Left ventricle myocardium inferior (tissue), 1 donor: Measurements from ENCODE around the gene MAP3K5. TPM values are rescaled to one million over a fixed set of nuclear protein-coding genes. Genes with fewer than 3 reads are reported as not detected.

Source experiments
- DNase-seq: peaks from one replicate; pipeline ENCODE4 v3.0.0-alpha.2; 2020
- H3K27ac ChIP-seq: fragments of 200-600 bp; replicated peaks from 2 replicates; pipeline ENCODE4 v1.8.0; 2021
- H3K27me3 ChIP-seq: fragments of 200-600 bp; 2 replicates; pipeline ENCODE4 v1.8.0; 2021; ENCODE audit warnings: low read depth
- H3K36me3 ChIP-seq: fragments of 200-600 bp; 2 replicates; pipeline ENCODE4 v1.8.0; 2021
- H3K4me1 ChIP-seq: fragments of 200-600 bp; 2 replicates; pipeline ENCODE4 v1.8.0; 2021
- H3K4me3 ChIP-seq: fragments of 200-600 bp; 2 replicates; pipeline ENCODE4 v1.8.0; 2021; ENCODE audit warnings: mild to moderate bottlenecking, moderate library complexity
- H3K9me3 ChIP-seq: fragments of 200-600 bp; replicated peaks from 2 replicates; pipeline ENCODE4 v1.8.0; 2021
- CTCF ChIP-seq: fragments of 200-600 bp; IDR thresholded peaks from 2 replicates; pipeline ENCODE4 v1.8.0; 2021; ENCODE audit warnings: antibody characterized with exemption, mild to moderate bottlenecking, borderline replicate concordance
- intact Hi-C: fragments of 100-400 bp; cut with micrococcal nuclease; formaldehyde crosslinking; loops from one replicate; pipeline ENCODE4 v1.11.0; 2022
- total RNA-seq: library from RNA; stranded (reverse); fragmentation: NEBNext Ultra II Directional; extraction: Animal tissue kit (Norgen Biotek cat#: 25700); gene quantifications from one replicate; pipeline ENCODE4 v1.2.1, GENCODE V29; 2021
- donor health status: DM: no; HTN: yes; CAD: no; lungs with severe emphysema.

The MAP3K5 gene
- total RNA-seq, 1 donor from 2014 or later, result 44.1 TPM

GRCh38 chr6:136647363-136647852 is 144.9 kb downstream of the MAP3K5 start:
- Histone ChIP-seq H3K27ac (peak overlapping the region; percentile 74), H3K36me3 (no peaks in the 10 kb centered on the region), H3K4me3 (no peak overlapping the region), H3K27me3 (no peaks in the 10 kb centered on the region), H3K9me3 (no peaks in the 10 kb centered on the region), H3K4me1 (peaks cover 61% of the 10 kb centered on the region)
- intact Hi-C loops, result no loop called here
- no peak for DNase-seq
- TF ChIP-seq CTCF, result no peak

DNA sequence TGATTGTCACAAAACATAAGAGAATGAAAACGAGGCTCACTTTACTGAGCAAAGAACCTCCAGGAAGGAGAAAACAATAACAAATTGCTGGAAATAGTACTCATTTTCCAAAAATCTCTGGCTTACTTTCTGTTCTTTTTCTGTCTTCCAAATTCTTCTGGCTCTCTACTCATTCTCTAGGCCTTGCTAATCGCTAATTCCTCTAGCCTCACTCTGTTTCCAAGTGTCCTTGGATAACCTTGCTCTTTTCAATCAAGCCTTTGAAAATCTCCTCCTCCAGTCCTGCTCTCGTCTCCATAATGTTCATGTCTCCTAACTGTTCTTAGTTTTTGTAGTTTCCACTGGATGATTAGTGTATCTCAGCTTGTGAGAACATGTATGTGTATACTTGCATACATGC is 145.9 kb downstream of the MAP3K5 start:
- Histone ChIP-seq H3K9me3 (no peaks in the 10 kb centered on the region), H3K27ac (peak overlapping the region; percentile 74), H3K4me1 (peaks cover 61% of the 10 kb centered on the region)

DNA sequence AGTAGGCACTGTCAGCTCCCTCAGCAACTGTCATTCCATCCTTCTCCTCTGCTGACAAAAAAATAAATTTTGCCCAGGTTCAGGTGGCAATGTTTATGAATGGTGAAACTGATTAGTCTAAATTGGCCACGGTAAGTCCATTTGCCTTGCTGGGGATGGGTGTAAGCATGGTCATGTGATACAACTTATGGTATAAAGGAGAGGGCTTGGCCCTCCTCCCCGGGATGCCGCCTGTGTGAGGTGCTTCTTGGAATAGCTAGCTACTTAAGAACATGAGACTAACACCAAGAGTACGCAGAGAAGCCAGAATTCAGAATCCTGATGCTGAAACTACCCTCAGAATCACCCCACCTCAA is 147.7 kb downstream of the MAP3K5 start:
- Histone ChIP-seq H3K27me3 (no peaks in the 10 kb centered on the region), H3K9me3 (no peaks in the 10 kb centered on the region), H3K27ac (peak overlapping the region; percentile 74), H3K4me3 (no peak overlapping the region), H3K36me3 (no peaks in the 10 kb centered on the region), H3K4me1 (peaks cover 61% of the 10 kb centered on the region)
- intact Hi-C loops, result loop anchor here (2.0 kb wide), 1 partner anchor 148 kb away; the partner anchor contains the start of gene MAP3K5
- DNase-seq, result no peak
- TF ChIP-seq CTCF, result no peak

More for the DNA sequence above, 145.9 kb downstream of the MAP3K5 start:
- intact Hi-C loops, result no loop called here
- no peak for TF ChIP-seq CTCF
- Histone ChIP-seq H3K27me3 (no peaks in the 10 kb centered on the region), H3K4me3 (no peak overlapping the region), H3K36me3 (no peaks in the 10 kb centered on the region)
- DNase-seq, result no peak

DNA sequence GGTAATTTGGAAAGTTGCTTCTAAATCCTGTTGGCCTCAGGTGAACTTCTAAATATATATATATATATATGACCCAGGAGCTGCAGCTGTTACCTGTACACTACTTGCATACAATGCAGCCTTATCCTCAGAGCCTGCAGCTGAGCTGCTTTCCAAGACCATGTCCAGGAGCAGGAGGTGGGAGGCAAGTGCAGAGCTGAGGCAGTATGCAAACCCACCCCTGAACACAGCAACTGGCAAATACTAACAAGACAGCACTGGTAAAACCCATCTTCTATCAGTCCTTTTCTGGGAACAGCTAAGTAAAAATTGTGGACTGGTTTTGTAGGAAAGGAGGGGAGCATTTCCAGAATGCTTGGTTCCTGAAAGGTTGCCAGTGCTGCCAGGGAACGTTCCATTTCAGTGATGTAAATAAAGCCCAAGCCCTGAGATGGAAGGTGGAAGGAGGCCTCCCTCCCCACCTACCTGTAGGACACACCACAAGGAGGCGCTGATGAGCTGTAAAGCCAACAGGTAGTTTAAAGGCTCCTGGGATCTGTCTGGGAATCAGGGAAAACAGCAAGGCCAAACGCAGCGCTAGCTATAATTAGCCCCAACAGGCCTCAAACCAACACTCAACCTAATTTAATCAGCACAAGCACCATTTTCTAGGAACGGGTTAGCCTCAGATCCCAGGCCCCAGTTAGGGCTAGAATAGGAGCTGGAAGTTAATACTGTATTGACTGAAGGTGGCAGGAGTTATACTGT is 148.3 kb downstream of the MAP3K5 start:
- intact Hi-C loops, result loop anchor here (2.0 kb wide), 1 partner anchor 149 kb away; the partner anchor contains the start of gene MAP3K5
- Histone ChIP-seq H3K36me3 (no peaks in the 10 kb centered on the region), H3K27me3 (no peaks in the 10 kb centered on the region), H3K9me3 (no peaks in the 10 kb centered on the region), H3K4me3 (no peak overlapping the region), H3K4me1 (peaks cover 61% of the 10 kb centered on the region), H3K27ac (peak overlapping the region; percentile 74)
- peak; percentile 87 for DNase-seq
- peak; percentile 87 for TF ChIP-seq CTCF

DNA sequence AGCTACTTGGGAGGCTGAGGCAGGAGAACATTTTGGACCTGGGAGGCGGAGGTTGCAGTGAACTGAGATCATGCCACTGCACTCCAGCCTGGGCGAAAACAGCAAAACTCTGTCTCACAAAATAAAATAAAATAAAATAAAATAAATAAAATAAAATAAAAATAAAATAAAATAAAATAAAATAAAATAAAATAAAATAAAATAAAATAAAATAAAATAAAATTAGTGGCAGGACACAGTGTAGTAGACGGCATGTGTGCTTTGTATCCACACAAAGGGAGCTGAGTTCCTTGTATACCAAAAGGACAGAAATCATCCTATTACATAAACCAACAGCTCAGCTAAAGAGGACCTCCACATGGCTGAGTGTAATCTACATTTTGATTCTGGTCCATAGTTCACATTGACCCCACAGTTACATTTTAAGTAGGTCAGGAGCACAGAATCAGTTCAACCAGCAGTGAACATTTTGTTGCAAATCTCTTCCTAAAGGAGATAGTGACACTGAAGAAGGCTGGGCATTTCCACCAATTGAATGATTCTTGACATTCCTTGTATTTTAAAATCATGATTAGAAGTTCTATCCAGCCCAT is 150.3 kb downstream of the MAP3K5 start:
- H3K4me3 ChIP-seq, result no peak overlapping the region
- H3K4me1 ChIP-seq, result peaks cover 41% of the 10 kb centered on the region
- H3K27me3 ChIP-seq, result no peaks in the 10 kb centered on the region
- no peak overlapping the region for H3K27ac ChIP-seq
- TF ChIP-seq CTCF, result no peak
- peaks cover 13% of the 10 kb centered on the region for H3K36me3 ChIP-seq
- intact Hi-C loops, result no loop called here
- no peaks in the 10 kb centered on the region for H3K9me3 ChIP-seq
- no peak for DNase-seq
